ENCODE measurements around the gene FBRSL1.

DNA sequence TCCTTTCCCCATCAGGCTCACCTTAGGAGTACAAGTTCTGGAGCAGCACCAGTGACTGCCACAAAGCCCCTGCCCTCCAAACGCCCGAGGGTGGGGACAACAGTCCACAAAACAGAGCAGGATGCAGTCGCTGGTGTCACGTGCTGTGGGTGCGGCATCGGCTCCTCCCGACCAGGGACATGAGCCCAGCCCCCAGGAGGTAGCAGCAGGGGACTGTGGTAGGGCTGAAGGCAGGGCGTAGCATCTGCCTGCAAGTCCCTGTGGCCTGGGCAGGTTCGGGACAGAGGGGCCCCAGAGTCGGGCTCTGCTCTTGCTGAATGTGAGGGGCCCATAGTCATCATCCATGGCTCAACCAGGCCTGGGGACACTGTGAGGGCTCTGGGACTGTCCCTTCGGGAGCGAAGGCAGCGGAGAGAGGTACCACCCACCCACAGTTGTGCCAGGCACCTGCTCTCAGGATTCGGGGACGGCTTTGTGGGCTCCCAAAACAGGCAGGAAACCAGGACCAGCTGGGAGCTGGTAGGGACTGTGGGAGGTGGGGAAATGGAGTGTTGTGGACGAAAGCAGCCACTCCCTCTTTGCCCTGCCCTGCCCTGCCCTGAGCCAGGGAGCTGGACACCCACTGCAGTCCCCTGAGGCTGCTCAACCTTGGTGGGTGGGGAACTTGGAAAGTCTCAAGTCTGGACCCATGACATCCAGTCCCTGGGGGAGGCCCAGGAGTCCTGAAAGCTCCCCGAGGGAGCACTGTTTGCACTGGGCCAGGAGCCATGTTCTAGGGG, 30.7 kb downstream of the FBRSL1 start:
- no peak for TF ChIP-seq EZH2 (IDR thresholded peaks at IDR 0.05; ENCODE audit: low read length, unreplicated experiment)
- TF ChIP-seq EZH2phosphoT487 (IDR thresholded peaks at IDR 0.05; ENCODE audit: borderline replicate concordance, low read length): no peak

Measured in PC-3 (cell line).